Left colon (tissue), 2 donors: ENCODE measurements around the gene FAM186B. TPM values are rescaled to one million over a fixed set of nuclear protein-coding genes. Genes with fewer than 3 reads are reported as not detected.

Experiments used
- ATAC-seq: fragments of 200-7000 bp; cut with Tn5 transposase; one replicate; pipeline ENCODE4 v1.9.1; 2020; ENCODE audit warnings: mild to moderate bottlenecking, moderate library complexity
- DNase-seq, 2 donors: peaks; one replicate each; pipeline ENCODE4 v3.0.0-alpha.2; 2020
- intact Hi-C, 2 donors: fragments of 100-400 bp; cut with DNase I in 1 of 2; cut with micrococcal nuclease in 1 of 2; formaldehyde crosslinking; loops; one replicate each; pipeline versions ENCODE4 v1.11.2 to v1.14.0; 2022; cut with DNase I, micrococcal nuclease
- total RNA-seq, 2 donors: library from RNA; stranded (reverse); fragmentation: NEBNext Ultra II Directional; extraction: Animal tissue kit (Norgen Biotek cat#: 25700); gene quantifications; one replicate each; pipeline ENCODE4 v1.2.1, GENCODE V29; 2021
- donor health status: DM: no; HTN: no; CAD: no.
- donor health status: DM: yes; HTN: yes; CAD: no.

FAM186B gene
- total RNA-seq, 2 donors from 2014 or later, result 0.25 to 0.31 TPM

GRCh38 chr12:49582850-49583249 lies 22.6 kb downstream of the FAM186B start:
- intact Hi-C loops, result no loop called here
- ATAC-seq, result no peak
- no peak for DNase-seq

GRCh38 chr12:49582201-49582600 lies 23.2 kb downstream of the FAM186B start:
- ATAC-seq, result no peak
- no peak for DNase-seq
- intact Hi-C loops, result no loop called here

- ATAC-seq (peak; percentile 89), DNase-seq (peak; percentile 62 to 80)
- intact Hi-C loops, result no loop called here
Observed at GRCh38 chr12:49580572-49581535, 24.6 kb downstream of the FAM186B start.

- intact Hi-C loops, result no loop called here
- DNase-seq (no peak), ATAC-seq (no peak)
Observed at GRCh38 chr12:49578471-49579112, 26.8 kb downstream of the FAM186B start.

- intact Hi-C loops, result no loop called here
- DNase-seq (no peak), ATAC-seq (no peak)
Observed at GRCh38 chr12:49577589-49578315, 27.7 kb downstream of the FAM186B start.

GRCh38 chr12:49568442-49569162 lies 36.8 kb downstream of the FAM186B start:
- intact Hi-C loops, result loop anchor here in 1 of 2 donors (5.0 kb wide), 1 partner anchor 124 kb away; no protein-coding TSS in a partner anchor
- ATAC-seq (peak; percentile 36), DNase-seq (no peak)

- DNase-seq (peak; percentile 93 to 95), ATAC-seq (peak; percentile 96)
- intact Hi-C loops, result loop anchor here in 1 of 2 donors (5.0 kb wide), 1 partner anchor 124 kb away; no protein-coding TSS in a partner anchor
Observed at GRCh38 chr12:49567611-49568441, 37.6 kb downstream of the FAM186B start, which contains the start of gene MCRS1. Gene MCRS1 (minus strand): TSS chr12:49568142. CDS start chr12:49566731, 1,411 bp downstream.

- DNase-seq, result no peak
- intact Hi-C loops, result loop anchor here in 1 of 2 donors (5.0 kb wide), 1 partner anchor 125 kb away; no protein-coding TSS in a partner anchor
- ATAC-seq, result peak; percentile 21
Observed at GRCh38 chr12:49567302-49567610, 38.2 kb downstream of the FAM186B start.

GRCh38 chr12:49566361-49566760 lies 39.1 kb downstream of the FAM186B start:
- ATAC-seq, result no peak
- no peak for DNase-seq
- intact Hi-C loops, result loop anchor here in 1 of 2 donors (5.0 kb wide), 1 partner anchor 126 kb away; no protein-coding TSS in a partner anchor

- intact Hi-C loops, result loop anchor here in 1 of 2 donors (5.0 kb wide), 1 partner anchor 127 kb away; no protein-coding TSS in a partner anchor
- ATAC-seq (no peak), DNase-seq (no peak)
Observed at GRCh38 chr12:49565406-49566265, 39.8 kb downstream of the FAM186B start.

GRCh38 chr12:49564686-49565405 lies 40.6 kb downstream of the FAM186B start:
- intact Hi-C loops, result loop anchor here in 1 of 2 donors (5.0 kb wide), 1 partner anchor 127 kb away; no protein-coding TSS in a partner anchor
- no peak for DNase-seq
- ATAC-seq, result no peak

- no peak for DNase-seq
- intact Hi-C loops, result no loop called here
- no peak for ATAC-seq
Observed at GRCh38 chr12:49563951-49564685, 41.3 kb downstream of the FAM186B start.

- DNase-seq, result no peak
- intact Hi-C loops, result no loop called here
- no peak for ATAC-seq
Observed at GRCh38 chr12:49562831-49563230, 42.6 kb downstream of the FAM186B start.

- ATAC-seq, result no peak
- intact Hi-C loops, result no loop called here
- no peak for DNase-seq
Observed at GRCh38 chr12:49562233-49562632, 43.2 kb downstream of the FAM186B start.

GRCh38 chr12:49560695-49561094 lies 44.7 kb downstream of the FAM186B start:
- ATAC-seq (no peak), DNase-seq (no peak)
- intact Hi-C loops, result no loop called here
